Urinary bladder (tissue), 4 donors: Measurements from ENCODE around the gene CHMP4B. TPM values are rescaled to one million over a fixed set of nuclear protein-coding genes. Genes with fewer than 3 reads are reported as not detected.

ENCODE experiments used
- DNase-seq: peaks from one replicate; pipeline ENCODE4 v3.0.0-alpha.2; 2015; ENCODE audit errors: extremely low spot score
- H3K27ac ChIP-seq: one replicate; pipeline ENCODE4 v1.5.1; 2013; ENCODE audit warnings: low read depth, mild to moderate bottlenecking, moderate library complexity
- H3K36me3 ChIP-seq: one replicate; pipeline ENCODE4 v1.6.1; 2013; ENCODE audit warnings: mild to moderate bottlenecking, moderate library complexity; ENCODE audit not compliant: insufficient read depth
- H3K4me1 ChIP-seq: one replicate; pipeline ENCODE4 v1.6.1; 2013; ENCODE audit warnings: mild to moderate bottlenecking, moderate library complexity; ENCODE audit not compliant: insufficient read depth
- H3K4me3 ChIP-seq: one replicate; pipeline ENCODE4 v1.5.1; 2013; ENCODE audit warnings: low read depth, low read length
- WGBS: extraction: QIAGEN DNeasy Blood & Tissue Kit; methylation state at CpG from one replicate; pipeline ENCODE4 v1.1.7; 2013; 5-methylcytosine and 5-hydroxymethylcytosine counted together
- polyA plus RNA-seq: library from polyadenylated mRNA; stranded (reverse); fragments of 200-250 nt; gene quantifications from one replicate; pipeline ENCODE4 v1.2.3, GENCODE V29; 2013
- total RNA-seq: library from RNA; depleted of rRNA; stranded (reverse); fragments of >200 nt; gene quantifications from one replicate; pipeline ENCODE4 v1.2.3, GENCODE V29; 2014
- donor health status: healthy with polysubstance abuse.
- donor health status: healthy.

CHMP4B gene
- total and polyA plus RNA-seq, 2 donors, result 33.5 to 193 TPM

DNA sequence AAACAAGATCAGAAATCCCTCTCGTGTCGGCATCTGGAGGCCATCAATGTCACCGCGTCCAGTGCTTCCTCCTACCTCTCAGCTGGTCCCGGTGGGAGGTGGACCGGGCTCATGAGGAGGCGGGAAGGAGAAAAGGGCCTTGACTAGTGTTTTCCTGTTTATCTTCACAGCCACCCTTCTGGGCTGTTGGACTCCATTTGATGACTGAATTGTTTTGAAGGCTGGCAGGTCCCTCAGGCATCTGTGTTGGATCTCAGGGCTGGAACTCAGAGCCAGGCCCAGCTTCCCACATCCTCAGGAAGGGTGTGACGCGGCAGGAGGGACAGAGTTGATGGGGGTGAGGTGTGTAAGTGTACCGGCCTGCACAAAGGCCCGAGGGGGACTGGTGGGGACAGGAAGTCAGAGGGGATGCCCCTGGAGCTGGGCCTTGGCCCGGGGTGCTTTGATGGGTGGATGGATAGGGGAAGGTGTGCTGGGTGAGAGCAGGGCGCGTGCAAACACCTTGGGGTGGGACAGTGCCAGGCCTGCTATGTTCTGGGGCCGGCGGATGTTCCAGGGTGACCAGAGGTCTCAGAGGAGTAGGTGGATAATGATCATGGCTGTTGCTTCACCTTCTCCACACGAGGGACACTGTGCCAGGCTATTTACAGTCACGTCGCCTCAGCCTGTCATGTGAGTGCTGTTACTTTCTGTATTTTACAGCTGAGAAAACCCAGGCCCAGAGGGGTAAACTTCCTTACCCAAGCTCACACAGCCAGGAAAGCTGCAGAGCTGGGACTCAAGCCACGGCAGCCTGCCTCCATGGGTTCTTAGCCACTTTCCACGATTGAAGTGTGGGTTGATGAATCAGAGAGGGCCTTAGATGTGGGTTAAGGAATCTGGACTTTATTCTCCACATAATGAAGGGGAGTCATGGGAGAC is 17.9 kb upstream of the CHMP4B start:
- no peaks in the 10 kb centered on the region for H3K4me1 ChIP-seq
- no peaks in the 10 kb centered on the region for H3K36me3 ChIP-seq
- no peak overlapping the region for H3K4me3 ChIP-seq
- WGBS, result 43% methylated on average over 21 of the region's 21 CpGs
- DNase-seq, result no peak
- H3K27ac ChIP-seq, result peak overlapping the region; percentile 16

- no peaks in the 10 kb centered on the region for H3K36me3 ChIP-seq
- no peak overlapping the region for H3K4me3 ChIP-seq
- 68% methylated on average over 9 of the region's 9 CpGs for WGBS
- H3K4me1 ChIP-seq, result no peaks in the 10 kb centered on the region
- H3K27ac ChIP-seq, result peak overlapping the region; percentile 11
- DNase-seq, result peak; percentile 74
These were observed 14.8 kb upstream of the CHMP4B start for GRCh38 chr20:33796263-33796906.

GRCh38 chr20:33796907-33797544 is 14.1 kb upstream of the CHMP4B start:
- DNase-seq, result no peak
- H3K27ac ChIP-seq, result peak overlapping the region; percentile 11
- no peak overlapping the region for H3K4me3 ChIP-seq
- H3K36me3 ChIP-seq, result no peaks in the 10 kb centered on the region
- H3K4me1 ChIP-seq, result no peaks in the 10 kb centered on the region
- WGBS, result 89% methylated on average over 5 of the region's 5 CpGs

DNA sequence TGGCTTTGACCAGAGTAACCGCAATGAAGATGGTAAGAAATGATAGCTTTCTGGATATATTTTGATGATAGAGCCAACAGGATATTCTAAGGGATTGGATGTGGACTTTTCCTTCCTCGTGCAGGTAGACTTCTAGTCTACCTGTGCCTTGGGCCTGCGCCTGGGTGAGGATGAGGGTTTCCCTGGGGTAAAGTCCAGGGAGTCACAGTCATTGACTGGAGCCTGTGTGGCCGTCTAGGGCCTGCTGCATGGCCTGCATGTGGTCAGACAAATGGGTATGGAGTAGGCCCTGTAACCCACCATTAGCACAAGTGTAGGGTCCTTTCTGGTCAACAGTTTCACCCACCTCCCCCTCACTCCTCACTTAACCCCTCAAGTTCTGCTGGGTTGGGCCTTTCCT is 12.7 kb upstream of the CHMP4B start:
- Histone ChIP-seq H3K4me1 (no peaks in the 10 kb centered on the region), H3K27ac (no peak overlapping the region), H3K4me3 (no peak overlapping the region), H3K36me3 (no peaks in the 10 kb centered on the region)
- no peak for DNase-seq
- 83% methylated on average over 4 of the region's 4 CpGs for WGBS

DNA sequence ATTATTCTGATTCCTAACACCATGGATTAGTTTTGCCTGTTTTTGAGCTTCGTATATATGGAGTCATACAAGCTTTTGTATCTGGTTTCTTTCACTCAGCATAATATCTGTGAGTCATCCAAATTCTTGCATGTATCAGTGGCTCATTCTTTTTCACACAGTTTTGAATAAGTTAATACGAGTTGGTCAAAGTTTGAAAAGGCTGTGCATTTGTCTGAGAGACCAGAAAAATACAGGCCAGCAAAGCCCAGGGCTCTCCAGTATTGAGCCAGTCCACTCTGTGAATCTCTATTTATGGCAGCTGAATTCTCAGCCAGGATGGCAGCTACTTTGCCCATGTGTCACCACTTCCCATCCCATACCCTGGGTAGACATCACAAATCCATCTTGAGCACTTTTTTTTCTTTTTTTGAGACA is 7.2 kb upstream of the CHMP4B start:
- 31% methylated on average over 2 of the region's 2 CpGs for WGBS
- Histone ChIP-seq H3K4me3 (no peak overlapping the region), H3K27ac (no peak overlapping the region), H3K36me3 (no peaks in the 10 kb centered on the region), H3K4me1 (no peaks in the 10 kb centered on the region)
- DNase-seq, result no peak

GRCh38 chr20:33808388-33808787 is 2.8 kb upstream of the CHMP4B start:
- 96% methylated on average over 3 of the region's 3 CpGs for WGBS
- Histone ChIP-seq H3K27ac (no peak overlapping the region), H3K4me3 (no peak overlapping the region)

GRCh38 chr20:33810259-33810658 is 889 bp upstream of the CHMP4B start:
- no peak for DNase-seq
- H3K4me1 ChIP-seq, result no peaks in the 10 kb centered on the region
- no peak overlapping the region for H3K4me3 ChIP-seq
- no peaks in the 10 kb centered on the region for H3K36me3 ChIP-seq
- H3K27ac ChIP-seq, result no peak overlapping the region
- 60% methylated on average over 5 of the region's 5 CpGs for WGBS

More at GRCh38 chr20:33808388-33808787, 2.8 kb upstream of the CHMP4B start:
- no peak for DNase-seq
- Histone ChIP-seq H3K36me3 (no peaks in the 10 kb centered on the region), H3K4me1 (no peaks in the 10 kb centered on the region)

DNA sequence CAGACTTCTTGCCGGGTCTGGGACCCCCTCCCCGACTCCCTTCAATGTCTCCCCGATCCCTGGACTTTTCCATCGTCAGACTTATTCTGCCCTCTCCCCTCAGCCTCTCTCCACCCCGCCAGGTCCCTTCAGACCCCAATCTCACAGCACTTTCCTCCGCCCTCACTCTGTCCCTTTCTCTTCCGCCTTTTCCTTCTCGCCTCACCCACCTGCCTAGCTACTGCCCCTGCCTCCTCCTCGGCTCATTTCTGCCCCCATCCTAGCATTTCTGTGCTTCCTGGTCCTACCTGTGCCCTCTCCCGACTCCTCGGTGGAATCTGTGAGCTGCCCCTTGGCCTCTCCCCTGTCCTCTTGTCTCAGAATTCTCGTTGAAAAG is 616 bp downstream of the CHMP4B start:
- no peaks in the 10 kb centered on the region for H3K4me1 ChIP-seq
- peak overlapping the region; percentile 82 for H3K4me3 ChIP-seq
- under 1% methylated on average over 12 of the region's 12 CpGs for WGBS
- DNase-seq, result no peak
- peak overlapping the region; percentile 97 for H3K27ac ChIP-seq
- H3K36me3 ChIP-seq, result no peaks in the 10 kb centered on the region

DNA sequence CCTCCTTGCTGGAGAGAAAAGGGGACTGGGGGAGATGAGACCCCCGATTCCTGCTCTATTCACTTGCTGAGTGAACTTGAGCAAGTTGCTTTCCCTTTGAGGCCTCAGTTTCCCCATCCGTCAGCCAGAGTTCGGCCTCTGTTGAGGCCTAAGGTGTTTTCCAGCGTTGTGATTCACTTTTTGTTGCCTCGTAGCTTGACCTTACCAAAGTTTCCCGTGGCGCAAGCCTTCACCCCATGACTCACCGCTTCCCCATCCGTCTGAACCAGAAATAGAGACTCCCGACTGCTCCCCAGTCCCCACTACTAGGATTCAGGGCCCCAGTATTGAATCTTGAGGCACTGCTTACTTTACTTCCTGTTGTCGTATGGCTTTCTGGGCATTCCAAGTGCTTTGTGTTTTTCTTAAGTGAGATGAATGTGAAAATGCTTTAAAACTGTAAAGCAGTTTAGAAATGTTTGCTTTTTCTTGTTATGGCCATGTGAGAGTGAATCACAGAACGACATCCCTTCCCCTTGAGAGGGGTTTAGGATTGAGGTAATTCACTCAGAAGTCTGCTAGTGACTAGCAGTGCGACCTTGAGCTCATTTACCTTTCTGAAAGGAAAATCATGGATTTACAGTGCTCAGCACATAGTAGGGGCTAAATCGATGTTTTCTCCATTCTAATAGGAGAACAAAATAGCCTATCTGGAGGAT is 1.2 kb downstream of the CHMP4B start:
- 7% methylated on average over 14 of the region's 14 CpGs for WGBS
- DNase-seq, result no peak
- H3K27ac ChIP-seq, result peak overlapping the region; percentile 97
- no peaks in the 10 kb centered on the region for H3K36me3 ChIP-seq
- peaks cover 3% of the 10 kb centered on the region for H3K4me1 ChIP-seq
- H3K4me3 ChIP-seq, result peak overlapping the region; percentile 82

GRCh38 chr20:33812908-33813462 is 1.8 kb downstream of the CHMP4B start:
- WGBS, result 33% methylated on average over 10 of the region's 10 CpGs
- Histone ChIP-seq H3K36me3 (no peaks in the 10 kb centered on the region), H3K27ac (peak overlapping the region; percentile 39), H3K4me3 (peak overlapping the region; percentile 82), H3K4me1 (peaks cover 3% of the 10 kb centered on the region)
- no peak for DNase-seq

DNA sequence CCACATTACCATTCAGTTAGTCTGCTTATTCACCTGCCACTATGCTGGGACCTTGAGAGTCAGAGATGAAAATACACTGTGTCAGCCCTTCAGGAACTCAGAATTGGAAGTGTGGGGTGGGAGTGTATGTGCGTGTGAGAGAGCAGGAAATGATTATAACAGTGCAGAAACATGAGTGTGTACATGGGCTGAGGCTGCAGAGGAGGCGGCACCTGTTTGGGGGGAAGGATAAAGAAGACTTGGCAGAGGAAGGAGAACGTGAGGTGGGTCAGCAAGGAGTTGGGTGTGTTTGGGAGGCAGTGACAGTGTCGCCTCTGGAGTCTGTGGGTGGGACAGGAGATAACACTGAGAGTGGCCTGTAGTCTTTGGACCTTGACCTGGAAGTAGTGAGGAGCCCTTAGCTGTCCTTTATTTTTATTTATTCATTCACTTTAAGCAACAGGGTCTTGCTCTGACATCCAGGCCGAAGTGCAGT is 3.1 kb downstream of the CHMP4B start:
- WGBS, result 65% methylated on average over 5 of the region's 5 CpGs
- DNase-seq, result no peak
- H3K4me1 ChIP-seq, result peaks cover 3% of the 10 kb centered on the region
- H3K4me3 ChIP-seq, result no peak overlapping the region
- no peaks in the 10 kb centered on the region for H3K36me3 ChIP-seq
- H3K27ac ChIP-seq, result no peak overlapping the region

DNA sequence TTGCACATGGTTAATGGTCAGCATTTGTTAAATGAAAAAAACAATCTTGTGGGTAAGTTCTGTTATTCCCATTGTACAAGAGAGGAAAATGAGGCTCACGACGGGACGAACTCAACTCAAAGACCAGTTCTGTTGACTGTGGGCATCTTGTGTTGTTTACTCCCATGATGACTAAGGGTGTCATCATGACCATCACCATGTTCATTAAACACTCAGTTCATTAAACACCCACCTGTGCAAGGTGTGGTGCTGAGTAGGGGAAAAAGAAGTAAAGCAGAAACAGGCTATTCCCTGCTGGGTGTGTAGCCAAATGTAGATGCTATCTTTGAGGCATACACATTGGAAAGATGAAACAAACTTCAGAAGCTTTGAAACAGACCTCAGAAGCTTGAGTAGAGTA is 4.5 kb downstream of the CHMP4B start:
- no peaks in the 10 kb centered on the region for H3K36me3 ChIP-seq
- 98% methylated on average over 3 of the region's 3 CpGs for WGBS

DNA sequence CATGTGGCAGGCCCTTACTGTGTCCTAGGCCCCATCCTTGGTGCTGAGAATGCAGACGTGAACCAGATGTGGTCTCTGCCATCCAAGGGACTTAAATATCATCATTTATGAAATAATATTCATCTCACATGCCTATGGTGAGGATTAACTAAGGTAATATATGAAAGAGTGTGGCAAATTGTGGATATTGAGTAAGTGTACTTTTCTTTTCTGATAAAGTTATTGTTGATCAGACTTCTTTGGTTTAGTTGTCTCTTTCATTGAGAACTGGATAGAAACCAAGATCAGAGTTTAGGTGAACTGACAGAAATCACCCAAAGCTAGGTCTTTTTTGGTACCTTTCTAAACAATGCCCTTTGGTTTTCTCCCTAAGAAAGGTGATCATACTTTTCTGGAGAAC is 5.0 kb downstream of the CHMP4B start:
- H3K36me3 ChIP-seq, result no peaks in the 10 kb centered on the region
- 85% methylated on average over 1 of the region's 1 CpG for WGBS
- DNase-seq, result no peak
- no peak overlapping the region for H3K4me3 ChIP-seq
- H3K27ac ChIP-seq, result no peak overlapping the region
- H3K4me1 ChIP-seq, result peaks cover 3% of the 10 kb centered on the region

More for the DNA sequence above, 4.5 kb downstream of the CHMP4B start:
- H3K27ac ChIP-seq, result no peak overlapping the region
- DNase-seq, result no peak
- H3K4me1 ChIP-seq, result peaks cover 3% of the 10 kb centered on the region
- H3K4me3 ChIP-seq, result no peak overlapping the region
